ENCODE data around the gene CST5. TPM values are rescaled to one million over a fixed set of nuclear protein-coding genes. Genes with fewer than 3 reads are reported as not detected.

Gene CST5
- total RNA-seq, 4 donors from 2014 or later: not detected

DNA sequence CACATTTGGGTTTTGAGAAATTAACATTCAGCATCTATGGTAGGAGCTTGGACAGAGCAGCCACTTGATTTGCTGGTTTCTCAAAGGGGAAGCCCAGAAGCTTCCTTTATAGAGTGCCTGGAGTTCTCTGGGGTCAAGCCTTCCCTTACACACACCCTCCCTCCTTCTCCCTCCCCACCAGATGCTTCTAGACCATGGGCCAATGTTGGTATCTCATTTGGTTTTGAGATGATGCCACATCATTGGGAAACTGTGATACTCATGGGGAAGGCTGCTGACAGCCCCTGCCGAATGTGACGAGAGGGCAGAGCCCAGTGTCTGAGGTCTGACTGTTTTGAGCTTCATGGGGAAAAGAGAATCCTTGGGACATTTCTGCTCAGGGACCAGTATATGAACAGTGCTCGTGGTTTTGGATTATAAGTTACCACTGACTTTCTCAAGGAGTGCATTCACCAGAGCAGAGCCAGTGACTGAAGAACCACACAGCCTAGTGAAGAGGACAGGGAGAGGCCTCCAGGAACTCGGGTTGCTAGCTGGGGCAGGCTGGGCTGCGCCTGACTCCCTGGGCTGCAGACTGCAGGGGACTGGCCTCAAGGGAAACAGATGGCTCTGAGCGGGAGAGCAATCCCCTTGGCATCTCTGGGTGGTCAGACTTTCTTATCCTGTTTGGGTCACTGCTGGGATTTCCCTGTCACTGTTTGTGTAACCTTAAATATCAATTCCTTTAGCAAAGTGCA lies 46.4 kb upstream of the CST5 start:
- H3K4me3 ChIP-seq: no peak overlapping the region
- intact Hi-C loops (cut with DNase I): no loop called here
- H3K9me3 ChIP-seq: no peaks in the 10 kb centered on the region
- H3K27ac ChIP-seq: no peak overlapping the region
- no peak for DNase-seq
- H3K36me3 ChIP-seq: no peaks in the 10 kb centered on the region
- peaks cover 0 to 6% (median 1%) of the 10 kb centered on the region in 3 donors for H3K4me1 ChIP-seq
- TF ChIP-seq, protein P1, sequence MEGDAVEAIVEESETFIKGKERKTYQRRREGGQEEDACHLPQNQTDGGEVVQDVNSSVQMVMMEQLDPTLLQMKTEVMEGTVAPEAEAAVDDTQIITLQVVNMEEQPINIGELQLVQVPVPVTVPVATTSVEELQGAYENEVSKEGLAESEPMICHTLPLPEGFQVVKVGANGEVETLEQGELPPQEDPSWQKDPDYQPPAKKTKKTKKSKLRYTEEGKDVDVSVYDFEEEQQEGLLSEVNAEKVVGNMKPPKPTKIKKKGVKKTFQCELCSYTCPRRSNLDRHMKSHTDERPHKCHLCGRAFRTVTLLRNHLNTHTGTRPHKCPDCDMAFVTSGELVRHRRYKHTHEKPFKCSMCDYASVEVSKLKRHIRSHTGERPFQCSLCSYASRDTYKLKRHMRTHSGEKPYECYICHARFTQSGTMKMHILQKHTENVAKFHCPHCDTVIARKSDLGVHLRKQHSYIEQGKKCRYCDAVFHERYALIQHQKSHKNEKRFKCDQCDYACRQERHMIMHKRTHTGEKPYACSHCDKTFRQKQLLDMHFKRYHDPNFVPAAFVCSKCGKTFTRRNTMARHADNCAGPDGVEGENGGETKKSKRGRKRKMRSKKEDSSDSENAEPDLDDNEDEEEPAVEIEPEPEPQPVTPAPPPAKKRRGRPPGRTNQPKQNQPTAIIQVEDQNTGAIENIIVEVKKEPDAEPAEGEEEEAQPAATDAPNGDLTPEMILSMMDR (IDR thresholded peaks at IDR 0.05): no peak
- no peak for TF ChIP-seq POLR2A (IDR thresholded peaks at IDR 0.05)
- WGBS, 2 donors: 77 to 80% methylated on average over 2 to 6 of the region's 6 CpGs
- H3K27me3 ChIP-seq: peaks cover 0 to 19% (median 0%) of the 10 kb centered on the region in 4 donors

DNA sequence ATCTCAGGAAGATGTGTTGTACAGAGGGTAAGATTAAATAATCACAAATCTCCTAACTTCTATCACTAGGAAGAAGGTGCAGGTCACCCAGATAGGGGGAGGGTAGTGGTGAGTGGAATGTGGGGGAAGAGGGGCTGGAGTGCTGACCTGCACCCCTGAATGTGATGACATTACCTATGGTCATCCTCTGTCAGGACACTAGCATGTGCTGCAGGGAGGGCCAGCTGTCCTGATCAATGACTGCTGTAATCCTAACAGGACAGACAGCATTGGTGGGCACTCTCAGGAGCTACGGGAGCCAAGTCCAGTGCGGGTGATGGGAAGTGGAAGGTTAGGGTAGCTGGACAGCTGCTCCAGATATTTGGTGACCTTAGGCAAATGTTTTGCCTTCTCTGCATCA lies 45.2 kb upstream of the CST5 start:
- H3K9me3 ChIP-seq: no peaks in the 10 kb centered on the region
- TF ChIP-seq, protein P1 (IDR thresholded peaks at IDR 0.05): no peak
- TF ChIP-seq POLR2A (IDR thresholded peaks at IDR 0.05): no peak
- H3K27me3 ChIP-seq: peaks cover 0 to 10% (median 0%) of the 10 kb centered on the region in 4 donors
- intact Hi-C loops (cut with DNase I): no loop called here
- no peak for DNase-seq
- no peak overlapping the region for H3K4me3 ChIP-seq
- no peak overlapping the region for H3K27ac ChIP-seq
- no peaks in the 10 kb centered on the region for H3K36me3 ChIP-seq
- peaks cover 4 to 18% (median 10%) of the 10 kb centered on the region in 3 donors for H3K4me1 ChIP-seq
- 67 to 79% methylated on average over 1 to 2 of the region's 2 CpGs for WGBS, 2 donors

DNA sequence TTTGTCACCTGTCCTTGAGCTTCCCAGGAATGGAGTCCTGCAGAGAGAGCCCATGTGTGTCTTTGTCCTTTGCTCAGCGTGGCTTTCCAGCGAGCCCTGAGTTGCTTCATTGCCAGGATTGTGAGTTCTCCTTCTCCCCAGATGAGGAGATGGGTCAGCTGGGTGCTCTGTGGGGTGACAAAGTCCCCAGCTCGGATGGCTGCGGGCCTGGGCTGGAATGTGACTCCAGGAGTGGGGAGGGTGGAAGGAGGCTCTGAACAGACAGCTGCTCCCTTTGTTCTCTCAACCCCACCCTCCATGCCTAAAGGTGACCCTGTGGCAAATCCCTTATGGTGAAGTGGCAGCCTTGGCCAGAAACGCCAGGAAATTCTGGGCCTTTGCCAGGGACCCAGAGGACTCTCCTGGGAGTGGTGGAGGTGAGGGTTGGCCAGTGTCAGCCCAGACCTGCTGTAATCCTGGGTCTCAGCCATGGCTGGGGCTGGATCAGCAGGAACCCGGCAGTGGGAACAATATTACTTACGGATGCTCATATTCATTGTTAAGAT lies 44.4 kb upstream of the CST5 start:
- intact Hi-C loops (cut with DNase I): no loop called here
- Histone ChIP-seq H3K4me3 (no peak overlapping the region), H3K27me3 (peaks cover 0 to 9% (median 0%) of the 10 kb centered on the region in 4 donors), H3K4me1 (peaks cover 4 to 25% (median 10%) of the 10 kb centered on the region in 3 donors), H3K9me3 (no peaks in the 10 kb centered on the region), H3K27ac (no peak overlapping the region), H3K36me3 (no peaks in the 10 kb centered on the region)
- DNase-seq: no peak
- TF ChIP-seq, protein P1 (IDR thresholded peaks at IDR 0.05): no peak
- no peak for TF ChIP-seq POLR2A (IDR thresholded peaks at IDR 0.05)
- 47% methylated on average over 5 of the region's 7 CpGs; no CpG with 5 or more reads in 1 of the 2 donors for WGBS, 2 donors

DNA sequence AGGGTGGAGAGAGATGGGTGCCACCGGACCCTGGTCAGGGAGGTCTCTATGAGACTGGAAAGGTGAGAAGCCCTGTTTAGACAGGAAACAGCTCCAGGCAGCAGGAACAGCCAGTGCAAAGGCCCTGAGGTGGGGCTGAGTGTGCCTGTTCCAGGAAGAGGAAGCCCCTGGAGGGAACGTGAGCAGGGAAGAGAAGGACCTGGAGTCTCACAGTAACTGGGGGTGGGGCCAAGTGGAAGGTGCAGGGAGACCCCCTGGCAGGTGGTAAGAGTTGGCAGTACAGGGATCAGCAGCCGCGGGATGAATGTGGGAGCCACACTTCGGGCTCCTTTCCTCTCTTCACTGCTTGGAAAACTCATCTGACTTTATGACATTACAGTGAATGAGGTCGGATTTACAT lies 43.8 kb upstream of the CST5 start:
- intact Hi-C loops (cut with DNase I): no loop called here
- TF ChIP-seq POLR2A (IDR thresholded peaks at IDR 0.05): no peak
- TF ChIP-seq, protein P1 (IDR thresholded peaks at IDR 0.05): no peak
- DNase-seq: no peak
- Histone ChIP-seq H3K9me3 (no peaks in the 10 kb centered on the region), H3K4me3 (no peak overlapping the region), H3K36me3 (no peaks in the 10 kb centered on the region), H3K27ac (no peak overlapping the region), H3K27me3 (peaks cover 0 to 3% (median 0%) of the 10 kb centered on the region in 4 donors), H3K4me1 (peaks cover 4 to 25% (median 10%) of the 10 kb centered on the region in 3 donors)
- WGBS, 2 donors: 75 to 78% methylated on average over 6 of the region's 6 CpGs
